Measurements from ENCODE around the gene CERS1.

- TF ChIP-seq CTCF (IDR thresholded peaks at IDR 0.05) (no peak), POLR2AphosphoS5 (IDR thresholded peaks at IDR 0.05) (no peak), POLR2A (IDR thresholded peaks at IDR 0.05; ENCODE audit: low read depth) (no peak)
Observed at GRCh38 chr19:18876865-18877264, 19.1 kb downstream of the CERS1 start.

Measured in esophagus muscularis mucosa (tissue), 3 donors.